ENCODE results near the gene MRPS27.

DNA sequence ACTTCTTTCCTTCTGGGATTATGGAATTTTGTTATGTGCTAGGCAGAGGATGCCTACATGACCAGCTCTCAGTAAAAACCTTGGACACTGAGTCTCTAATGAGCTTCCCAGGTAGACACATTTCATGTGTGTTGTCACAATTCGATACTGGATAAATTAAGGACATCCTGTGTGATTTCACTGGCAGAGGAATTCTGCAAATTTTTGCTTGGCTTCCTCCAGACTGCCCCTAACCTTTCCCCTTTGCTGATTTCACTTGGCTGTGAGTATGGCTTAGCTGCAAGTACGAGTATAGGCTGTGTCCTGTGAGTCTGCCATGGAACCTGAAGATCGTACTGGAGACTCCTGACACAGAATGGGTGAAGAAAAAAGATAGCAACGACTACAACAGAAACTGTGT lies 47.6 kb downstream of the MRPS27 start:
- TF ChIP-seq CTCF (conservative IDR thresholded peaks at IDR 0.05; ENCODE audit: low read depth, low read length) (no peak), EZH2 (IDR thresholded peaks at IDR 0.05; ENCODE audit: borderline replicate concordance, low read depth, low read length, poor library complexity, severe bottlenecking) (no peak)

All from A673 (cell line).